Loucy (cell line): ENCODE measurements around the gene FAM13A.

Experiments used
- CTCF ChIP-seq: fragments of 200-600 bp; sonication (generic); conservative IDR thresholded peaks from 2 replicates; pipeline ENCODE4 v1.5.1; 2014; ENCODE audit warnings: mild to moderate bottlenecking, antibody characterized with exemption, low read length
- EZH2phosphoT487 ChIP-seq: fragments of 200-600 bp; IDR thresholded peaks from 2 replicates; pipeline ENCODE4 v1.6.1; 2018; ENCODE audit warnings: antibody characterized with exemption, mild to moderate bottlenecking, moderate library complexity, borderline replicate concordance

DNA sequence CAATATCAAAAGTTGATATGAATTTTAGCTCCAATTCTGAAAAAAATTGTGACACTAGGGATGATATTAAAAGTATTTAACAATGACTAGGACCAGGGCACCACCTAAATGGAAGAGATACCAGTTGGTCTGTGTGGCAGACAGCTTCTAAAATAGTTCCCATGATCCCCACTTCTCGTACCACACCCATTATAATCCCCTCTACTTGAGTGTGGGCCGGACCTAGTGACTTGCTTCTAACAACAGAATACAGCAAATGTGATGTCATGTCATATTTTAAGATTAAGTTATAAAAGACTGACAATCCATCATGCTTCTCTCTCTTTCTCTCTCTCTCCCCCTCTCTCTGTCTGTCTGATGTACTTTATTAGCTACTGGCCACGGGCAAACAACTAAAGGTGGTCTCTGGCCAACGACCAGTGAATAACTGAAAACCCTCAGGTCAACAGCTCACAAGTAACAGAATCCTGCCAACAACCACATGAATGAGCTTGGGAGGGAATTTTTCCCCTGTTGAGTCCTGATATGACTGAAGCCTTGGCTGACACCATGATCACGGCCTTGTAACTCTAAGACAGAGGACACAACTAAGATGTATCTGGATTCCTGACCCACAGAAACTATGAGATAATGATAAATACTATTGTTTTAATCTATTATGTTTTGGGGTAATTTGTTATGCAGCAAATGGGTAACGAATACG, 34.4 kb downstream of the FAM13A start:
- TF ChIP-seq CTCF (no peak), EZH2phosphoT487 (no peak)
